HCT116 (cell line): ENCODE results near the gene CCDC127. TPM values are rescaled to one million over a fixed set of nuclear protein-coding genes. Genes with fewer than 3 reads are reported as not detected.

Experiments
- ATAC-seq: fragments of 200-7000 bp; cut with Tn5 transposase; 2 replicates; pipeline ENCODE4 v1.9.1; 2020; ENCODE audit warnings: mild to moderate bottlenecking, moderate library complexity
- BruUV-seq: library from RNA; stranded (reverse); fragments of 400-500 nt; replicated peaks from 2 replicates; lab custom pipeline; 2021; lab: Mats Ljungman, UMichigan
- CTCF ChIA-PET: fragments of 300-600 bp; sonication (Branson Sonifier 250); formaldehyde crosslinking; loops from one replicate; lab custom pipeline; 2021; ENCODE audit warnings: antibody characterized with exemption; lab: Charles Lee
- POLR2A ChIA-PET: fragments of 300-600, 350-600 bp; sonication (Branson Sonifier 250); formaldehyde crosslinking; loops from one replicate; lab custom pipeline; 2021; ENCODE audit warnings: antibody characterized with exemption; lab: Charles Lee
- RAD21 ChIA-PET, 2 experiments: fragments of 300-600 bp; sonication (Branson Sonifier 250); formaldehyde crosslinking; loops; one replicate each; lab custom pipeline; 2023; ENCODE audit warnings: low total read pairs in 2 of 2; ENCODE audit not compliant: uncharacterized antibody in 2 of 2, unreplicated experiment in 2 of 2, low non-redundant PET in 1 of 2; lab: Charles Lee
- DNase-seq: peaks from one replicate; pipeline ENCODE4 v3.0.0-alpha.2; 2010; ENCODE audit warnings: low read depth, low spot score
- H2AFZ ChIP-seq: fragments of 200-600 bp; shearing (Covaris generic), sonication (generic); 2 replicates; pipeline ENCODE4 v1.6.1; 2017; ENCODE audit warnings: low read depth, mixed run types, mixed read lengths, antibody characterized with exemption, low read length; ENCODE audit not compliant: poor library complexity, severe bottlenecking
- H3K27ac ChIP-seq: 2 replicates; pipeline ENCODE4 v1.5.1; 2012; ENCODE audit warnings: low read depth, low read length
- H3K27me3 ChIP-seq: fragments of 200-600 bp; sonication (generic); 2 replicates; pipeline ENCODE4 v1.6.1; 2016; ENCODE audit warnings: mixed run types, low read length, mixed read lengths; ENCODE audit not compliant: insufficient read depth
- H3K36me3 ChIP-seq, 2 experiments: fragments of 200-500 bp in 1 of 2; fragments of 200-600 bp in 1 of 2; sonication (Bioruptor generic) in 1 of 2; sonication (generic) in 1 of 2; 2 replicates each; pipeline versions ENCODE4 v1.5.1 to v1.6.1; 2014 to 2016; ENCODE audit warnings: low read length in 2 of 2, inconsistent platforms in 1 of 2, mixed read lengths in 1 of 2, mixed run types in 1 of 2; ENCODE audit not compliant: insufficient read depth in 2 of 2, control insufficient read depth in 1 of 2
- H3K4me1 ChIP-seq, 2 experiments: fragments of 200-600 bp in 1 of 2; sonication (generic) in 1 of 2; 2 replicates each; pipeline versions ENCODE4 v1.5.1 to v1.6.1; 2012 to 2017; ENCODE audit warnings: low read length in 2 of 2, inconsistent platforms in 1 of 2, mild to moderate bottlenecking in 1 of 2, mixed read lengths in 1 of 2, mixed run types in 1 of 2, moderate library complexity in 1 of 2; ENCODE audit not compliant: insufficient read depth in 2 of 2, control insufficient read depth in 1 of 2
- H3K4me2 ChIP-seq: fragments of 200-600 bp; sonication (generic); 2 replicates; pipeline ENCODE4 v1.6.1; 2017; ENCODE audit warnings: mixed run types, low read length, mixed read lengths
- H3K4me3 ChIP-seq, 2 experiments: fragments of 200-600 bp in 1 of 2; sonication (generic) in 1 of 2; replicated peaks in 1 of 2; 2 replicates each; pipeline ENCODE4 v1.5.1; 2011 to 2016; ENCODE audit warnings: low read length in 2 of 2, control low read depth in 1 of 2, low read depth in 1 of 2, mild to moderate bottlenecking in 1 of 2, mixed read lengths in 1 of 2, mixed run types in 1 of 2
- H3K79me2 ChIP-seq: fragments of 200-600 bp; sonication (generic); 2 replicates; pipeline ENCODE4 v1.6.1; 2017; ENCODE audit warnings: mild to moderate bottlenecking, mixed run types, low read length, moderate library complexity, mixed read lengths; ENCODE audit not compliant: insufficient read depth
- H3K9ac ChIP-seq: fragments of 200-600 bp; sonication (generic); 2 replicates; pipeline ENCODE4 v1.6.1; 2016; ENCODE audit warnings: low read length, mixed read lengths
- H3K9me2 ChIP-seq: fragments of 200-600 bp; sonication (generic), shearing (Covaris generic); 2 replicates; pipeline ENCODE4 v1.6.1; 2017; ENCODE audit warnings: mixed run types, mild to moderate bottlenecking, moderate library complexity; ENCODE audit not compliant: insufficient read depth
- H3K9me3 ChIP-seq, 2 experiments: fragments of 200-500 bp in 1 of 2; fragments of 200-600 bp in 1 of 2; sonication (Bioruptor generic) in 1 of 2; sonication (generic) in 1 of 2; 2 replicates each; pipeline ENCODE4 v1.6.1; 2014 to 2017; ENCODE audit warnings: low read length in 2 of 2, mixed read lengths in 2 of 2, inconsistent platforms in 1 of 2, low read depth in 1 of 2, mild to moderate bottlenecking in 1 of 2, mixed run types in 1 of 2, moderate library complexity in 1 of 2; ENCODE audit not compliant: control insufficient read depth in 1 of 2, insufficient read depth in 1 of 2
- H4K20me1 ChIP-seq: fragments of 200-600 bp; sonication (generic), shearing (Covaris generic); 2 replicates; pipeline ENCODE4 v1.6.1; 2017; ENCODE audit warnings: mixed run types, mild to moderate bottlenecking, moderate library complexity; ENCODE audit not compliant: insufficient read depth
- EZH2phosphoT487 ChIP-seq: fragments of 200-600 bp; IDR thresholded peaks from 2 replicates; pipeline ENCODE4 v1.6.1; 2018; ENCODE audit warnings: antibody characterized with exemption, borderline replicate concordance
- JUND ChIP-seq: IDR thresholded peaks from 2 replicates; pipeline ENCODE4 v1.6.1; 2012
- SIN3A ChIP-seq: IDR thresholded peaks from 2 replicates; pipeline ENCODE4 v1.6.1; 2012; ENCODE audit warnings: low read depth
- SP1 ChIP-seq: IDR thresholded peaks from 2 replicates; pipeline ENCODE4 v1.6.1; 2012; ENCODE audit warnings: low read depth
- TCF7L2 ChIP-seq: IDR thresholded peaks from 2 replicates; pipeline ENCODE4 v1.7.0; 2011; ENCODE audit warnings: borderline replicate concordance, inconsistent platforms; ENCODE audit not compliant: insufficient read depth, insufficient read length; ENCODE audit errors: extremely low read depth
- ZNF274 ChIP-seq: fragments of 200-500 bp; sonication (Bioruptor generic); IDR thresholded peaks from 2 replicates; pipeline ENCODE4 v1.6.1; 2014; ENCODE audit warnings: mild to moderate bottlenecking, low read depth, low read length, inconsistent platforms
- intact Hi-C: fragments of 100-400 bp; cut with micrococcal nuclease; formaldehyde crosslinking; loops from 2 replicates; pipeline ENCODE4 v1.10.0; 2022
- total RNA-seq: library from RNA; stranded (reverse); gene quantifications from one replicate; pipeline ENCODE4 v1.2.1, GENCODE V29; 2021; ENCODE audit not compliant: unreplicated experiment
- TF ChIP-seq, protein P1 (sequence below): IDR thresholded peaks from 2 replicates; pipeline ENCODE4 v1.6.1; 2012
- TF ChIP-seq, protein P2 (sequence below): IDR thresholded peaks from 2 replicates; pipeline ENCODE4 v1.6.1; 2012
- TF ChIP-seq, protein P3 (sequence below), 3 experiments: fragments of 200-600 bp in 1 of 3; sonication (generic) in 1 of 3; IDR thresholded peaks in 2 of 3; conservative IDR thresholded peaks in 1 of 3; 2 replicates each; pipeline ENCODE4 v1.5.1; 2012 to 2017; ENCODE audit warnings: low read depth in 2 of 3, low read length in 2 of 3, antibody characterized with exemption in 1 of 3, borderline replicate concordance in 1 of 3, control low read depth in 1 of 3, mild to moderate bottlenecking in 1 of 3, mixed read lengths in 1 of 3, mixed run types in 1 of 3, moderate library complexity in 1 of 3; ENCODE audit not compliant: insufficient read depth in 1 of 3

CCDC127 gene
- total RNA-seq, 1 experiment from 2014 or later = 5.1 TPM

DNA sequence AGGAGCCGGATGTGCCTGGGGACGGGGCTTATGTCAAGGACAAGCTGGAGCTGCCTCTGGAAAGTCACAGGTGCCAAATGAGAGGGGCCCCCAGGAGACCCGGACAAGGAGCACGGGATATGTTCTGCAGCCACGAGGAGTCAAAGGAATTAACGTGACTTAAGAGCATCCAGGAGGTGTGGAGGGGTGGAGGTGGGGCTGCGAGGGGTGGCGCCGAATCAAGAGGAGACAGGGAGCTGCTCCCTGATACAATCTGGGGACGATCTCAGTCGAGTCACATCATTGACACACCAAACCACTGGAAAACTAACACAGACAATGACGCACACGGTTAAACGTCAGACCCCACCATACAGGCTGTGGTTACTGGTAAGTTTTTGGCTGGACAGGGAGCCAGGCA, 10.4 kb downstream of the CCDC127 start:
- ChIA-PET RAD21 (no interaction called here), POLR2A (no interaction called here), CTCF (no interaction called here)
- ATAC-seq (no peak), DNase-seq (no peak)
- Histone ChIP-seq H3K79me2 (peaks cover 29% of the 10 kb centered on the region), H3K27ac (no peak overlapping the region), H3K36me3 (peaks cover 0 to 7% of the 10 kb centered on the region in 2 experiments; a peak in 2 of 4 replicates), H2AFZ (no peak overlapping the region), H3K9me3 (no peaks in the 10 kb centered on the region), H3K4me1 (no peaks in the 10 kb centered on the region), H4K20me1 (no peaks in the 10 kb centered on the region), H3K9ac (no peak overlapping the region), H3K9me2 (no peaks in the 10 kb centered on the region), H3K4me3 (no peak overlapping the region), H3K4me2 (no peak overlapping the region), H3K27me3 (no peaks in the 10 kb centered on the region)
- TF ChIP-seq, protein P1, sequence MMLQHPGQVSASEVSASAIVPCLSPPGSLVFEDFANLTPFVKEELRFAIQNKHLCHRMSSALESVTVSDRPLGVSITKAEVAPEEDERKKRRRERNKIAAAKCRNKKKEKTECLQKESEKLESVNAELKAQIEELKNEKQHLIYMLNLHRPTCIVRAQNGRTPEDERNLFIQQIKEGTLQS = no peak
- TF ChIP-seq EZH2phosphoT487 (no peak), ZNF274 (no peak), TCF7L2 (no peak), SIN3A (no peak), JUND (no peak), SP1 (no peak)
- TF ChIP-seq, protein P2, sequence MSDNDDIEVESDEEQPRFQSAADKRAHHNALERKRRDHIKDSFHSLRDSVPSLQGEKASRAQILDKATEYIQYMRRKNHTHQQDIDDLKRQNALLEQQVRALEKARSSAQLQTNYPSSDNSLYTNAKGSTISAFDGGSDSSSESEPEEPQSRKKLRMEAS = no peak
- TF ChIP-seq, protein P3, sequence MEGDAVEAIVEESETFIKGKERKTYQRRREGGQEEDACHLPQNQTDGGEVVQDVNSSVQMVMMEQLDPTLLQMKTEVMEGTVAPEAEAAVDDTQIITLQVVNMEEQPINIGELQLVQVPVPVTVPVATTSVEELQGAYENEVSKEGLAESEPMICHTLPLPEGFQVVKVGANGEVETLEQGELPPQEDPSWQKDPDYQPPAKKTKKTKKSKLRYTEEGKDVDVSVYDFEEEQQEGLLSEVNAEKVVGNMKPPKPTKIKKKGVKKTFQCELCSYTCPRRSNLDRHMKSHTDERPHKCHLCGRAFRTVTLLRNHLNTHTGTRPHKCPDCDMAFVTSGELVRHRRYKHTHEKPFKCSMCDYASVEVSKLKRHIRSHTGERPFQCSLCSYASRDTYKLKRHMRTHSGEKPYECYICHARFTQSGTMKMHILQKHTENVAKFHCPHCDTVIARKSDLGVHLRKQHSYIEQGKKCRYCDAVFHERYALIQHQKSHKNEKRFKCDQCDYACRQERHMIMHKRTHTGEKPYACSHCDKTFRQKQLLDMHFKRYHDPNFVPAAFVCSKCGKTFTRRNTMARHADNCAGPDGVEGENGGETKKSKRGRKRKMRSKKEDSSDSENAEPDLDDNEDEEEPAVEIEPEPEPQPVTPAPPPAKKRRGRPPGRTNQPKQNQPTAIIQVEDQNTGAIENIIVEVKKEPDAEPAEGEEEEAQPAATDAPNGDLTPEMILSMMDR (IDR thresholded peaks at IDR 0.05 in 2 of 3, conservative IDR thresholded peaks at IDR 0.05 in 1 of 3; ENCODE audit: borderline replicate concordance in 1 of 3, insufficient read depth in 1 of 3, low read depth in 2 of 3, low read length in 2 of 3) = no peak
- no TSS peak for BruUV-seq
- intact Hi-C loops = no loop called here
